ENCODE data around the gene C21orf58.

The C21orf58 gene

GRCh38 chr21:46255166-46255565 is 68.5 kb downstream of the C21orf58 start:
- no peak for DNase-seq (ENCODE audit: low read depth)

- no peak for DNase-seq (ENCODE audit: low read depth)
Observed at GRCh38 chr21:46254208-46254975, 69.3 kb downstream of the C21orf58 start.

- no peak for DNase-seq (ENCODE audit: low read depth)
Observed at GRCh38 chr21:46253610-46254124, 70.0 kb downstream of the C21orf58 start.

GRCh38 chr21:46252840-46253239 is 70.8 kb downstream of the C21orf58 start:
- DNase-seq (ENCODE audit: low read depth), result no peak

All from stimulated activated CD8-positive, alpha-beta memory T cell treated with anti-CD3 and anti-CD28 coated beads, Interleukin-12 subunit alpha, Interleukin-12 subunit beta, amount 100 ng/mL, for 1 hour (primary cell).